Measurements from ENCODE around the gene SORCS2.

The SORCS2 gene

GRCh38 chr4:7480423-7480822 lies 288.1 kb downstream of the SORCS2 start:
- no peak for TF ChIP-seq CTCF (conservative IDR thresholded peaks at IDR 0.05; ENCODE audit: low read depth, low read length)
- no peak overlapping the region for H3K4me3 ChIP-seq (ENCODE audit: low read depth, low read length)
- no peak for DNase-seq (ENCODE audit: low read depth)

- no peak for DNase-seq (ENCODE audit: low read depth)
- no peak for TF ChIP-seq CTCF (conservative IDR thresholded peaks at IDR 0.05; ENCODE audit: low read depth, low read length)
- no peak overlapping the region for H3K4me3 ChIP-seq (ENCODE audit: low read depth, low read length)
Observed at GRCh38 chr4:7481227-7481626, 288.9 kb downstream of the SORCS2 start.

GRCh38 chr4:7485096-7485495 lies 292.8 kb downstream of the SORCS2 start:
- no peak for TF ChIP-seq CTCF (conservative IDR thresholded peaks at IDR 0.05; ENCODE audit: low read depth, low read length)
- DNase-seq (ENCODE audit: low read depth) = no peak
- no peak overlapping the region for H3K4me3 ChIP-seq (ENCODE audit: low read depth, low read length)

GRCh38 chr4:7486101-7486500 lies 293.8 kb downstream of the SORCS2 start:
- DNase-seq (ENCODE audit: low read depth) = no peak
- H3K4me3 ChIP-seq (ENCODE audit: low read depth, low read length) = no peak overlapping the region
- no peak for TF ChIP-seq CTCF (conservative IDR thresholded peaks at IDR 0.05; ENCODE audit: low read depth, low read length)

GRCh38 chr4:7487502-7487901 lies 295.2 kb downstream of the SORCS2 start:
- DNase-seq (ENCODE audit: low read depth) = no peak
- no peak for TF ChIP-seq CTCF (conservative IDR thresholded peaks at IDR 0.05; ENCODE audit: low read depth, low read length)
- no peak overlapping the region for H3K4me3 ChIP-seq (ENCODE audit: low read depth, low read length)

- DNase-seq (ENCODE audit: low read depth) = no peak
- H3K4me3 ChIP-seq (ENCODE audit: low read depth, low read length) = no peak overlapping the region
- no peak for TF ChIP-seq CTCF (conservative IDR thresholded peaks at IDR 0.05; ENCODE audit: low read depth, low read length)
Observed at GRCh38 chr4:7487998-7488671, 295.8 kb downstream of the SORCS2 start.

- no peak overlapping the region for H3K4me3 ChIP-seq (ENCODE audit: low read depth, low read length)
- no peak for DNase-seq (ENCODE audit: low read depth)
- no peak for TF ChIP-seq CTCF (conservative IDR thresholded peaks at IDR 0.05; ENCODE audit: low read depth, low read length)
Observed at GRCh38 chr4:7491915-7492314, 299.6 kb downstream of the SORCS2 start.

Data from choroid plexus epithelial cell (primary cell).